Spleen (tissue), 7 donors: ENCODE measurements around the gene ITCH.

Source experiments
- POLR2A ChIP-seq, 3 donors: fragments of 450-650 bp; IDR thresholded peaks; one replicate each; pipeline ENCODE4 v1.5.1; 2017; ENCODE audit warnings: antibody characterized with exemption in 3 of 3, mild to moderate bottlenecking in 1 of 3
- POLR2AphosphoS5 ChIP-seq, 3 donors: sonication (generic); formaldehyde crosslinking; IDR thresholded peaks; one replicate each; pipeline ENCODE4 v1.5.1; 2017; ENCODE audit warnings: antibody characterized with exemption in 3 of 3
- TF ChIP-seq, protein P1 (sequence below), 11 experiments: fragments of 200-600 bp in 7 of 11; fragments of 450-650 bp in 4 of 11; sonication (generic) in 4 of 11; IDR thresholded peaks in 8 of 11; conservative IDR thresholded peaks in 3 of 11; 1 replicate in 7 of 11; 2 replicates in 4 of 11; pipeline versions ENCODE4 v1.4.0 to v1.8.0; 2016 to 2021; ENCODE audit warnings: antibody characterized with exemption in 11 of 11, inconsistent platforms in 4 of 11, mild to moderate bottlenecking in 1 of 11
- donor health status: DM: no; HTN: no; CAD: no; lungs with moderate emphysema.
- donor health status: DM: no; HTN: no; CAD: no.
- donor health status: DM: no; HTN: no; CAD: no.

- TF ChIP-seq POLR2AphosphoS5 (IDR thresholded peaks at IDR 0.05) (no peak), POLR2A (IDR thresholded peaks at IDR 0.05) (no peak)
- TF ChIP-seq, protein P1, sequence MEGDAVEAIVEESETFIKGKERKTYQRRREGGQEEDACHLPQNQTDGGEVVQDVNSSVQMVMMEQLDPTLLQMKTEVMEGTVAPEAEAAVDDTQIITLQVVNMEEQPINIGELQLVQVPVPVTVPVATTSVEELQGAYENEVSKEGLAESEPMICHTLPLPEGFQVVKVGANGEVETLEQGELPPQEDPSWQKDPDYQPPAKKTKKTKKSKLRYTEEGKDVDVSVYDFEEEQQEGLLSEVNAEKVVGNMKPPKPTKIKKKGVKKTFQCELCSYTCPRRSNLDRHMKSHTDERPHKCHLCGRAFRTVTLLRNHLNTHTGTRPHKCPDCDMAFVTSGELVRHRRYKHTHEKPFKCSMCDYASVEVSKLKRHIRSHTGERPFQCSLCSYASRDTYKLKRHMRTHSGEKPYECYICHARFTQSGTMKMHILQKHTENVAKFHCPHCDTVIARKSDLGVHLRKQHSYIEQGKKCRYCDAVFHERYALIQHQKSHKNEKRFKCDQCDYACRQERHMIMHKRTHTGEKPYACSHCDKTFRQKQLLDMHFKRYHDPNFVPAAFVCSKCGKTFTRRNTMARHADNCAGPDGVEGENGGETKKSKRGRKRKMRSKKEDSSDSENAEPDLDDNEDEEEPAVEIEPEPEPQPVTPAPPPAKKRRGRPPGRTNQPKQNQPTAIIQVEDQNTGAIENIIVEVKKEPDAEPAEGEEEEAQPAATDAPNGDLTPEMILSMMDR (IDR thresholded peaks at IDR 0.05 in 8 of 11, conservative IDR thresholded peaks at IDR 0.05 in 3 of 11) = no peak
Measured at GRCh38 chr20:34526466-34526865, 163.4 kb downstream of the ITCH start.
